Stimulated activated CD4-positive, alpha-beta T cell treated with anti-CD3 and anti-CD28 coated beads, Interleukin-2, amount 100 ng/mL, for 4 hours (primary cell): ENCODE data around the gene FSHR.

Experiments used
- DNase-seq: peaks from one replicate; pipeline ENCODE4 v3.0.0-alpha.2; 2020; ENCODE audit warnings: low read depth

FSHR gene

GRCh38 chr2:49154140-49154539, at the start of gene FSHR:
FSHR (minus strand) TSS chr2:49154515; CDS start chr2:49154417, 98 bp downstream.
- no peak for DNase-seq

GRCh38 chr2:49199266-49199665, 45.0 kb upstream of the FSHR start:
- no peak for DNase-seq

- no peak for DNase-seq
Observed at GRCh38 chr2:49194701-49195100, 40.4 kb upstream of the FSHR start.

- no peak for DNase-seq
Observed at GRCh38 chr2:49192036-49192435, 37.7 kb upstream of the FSHR start.

- DNase-seq = no peak
Observed at GRCh38 chr2:49189512-49190225, 35.4 kb upstream of the FSHR start.

GRCh38 chr2:49186050-49186648, 31.8 kb upstream of the FSHR start:
- no peak for DNase-seq

GRCh38 chr2:49178656-49179055, 24.3 kb upstream of the FSHR start:
- DNase-seq = no peak

- DNase-seq = no peak
Observed at GRCh38 chr2:49177194-49177593, 22.9 kb upstream of the FSHR start.

GRCh38 chr2:49175831-49176230, 21.5 kb upstream of the FSHR start:
- DNase-seq = no peak

GRCh38 chr2:49174750-49175149, 20.4 kb upstream of the FSHR start:
- DNase-seq = no peak

- no peak for DNase-seq
Observed at GRCh38 chr2:49167131-49167530, 12.8 kb upstream of the FSHR start.

- DNase-seq = no peak
Observed at GRCh38 chr2:49165662-49166061, 11.3 kb upstream of the FSHR start.

GRCh38 chr2:49164729-49165128, 10.4 kb upstream of the FSHR start:
- no peak for DNase-seq

GRCh38 chr2:49162151-49162550, 7.8 kb upstream of the FSHR start:
- no peak for DNase-seq

GRCh38 chr2:49154891-49155290, 576 bp upstream of the FSHR start:
- DNase-seq = no peak

- DNase-seq = no peak
Observed at GRCh38 chr2:49153252-49153651, 1.1 kb downstream of the FSHR start.

- DNase-seq = no peak
Observed at GRCh38 chr2:49152824-49153223, 1.5 kb downstream of the FSHR start.

GRCh38 chr2:49146401-49146800, 7.9 kb downstream of the FSHR start:
- DNase-seq = no peak

- no peak for DNase-seq
Observed at GRCh38 chr2:49131801-49132200, 22.5 kb downstream of the FSHR start.

- DNase-seq = no peak
Observed at GRCh38 chr2:49129034-49129433, 25.3 kb downstream of the FSHR start.

GRCh38 chr2:49123600-49123999, 30.7 kb downstream of the FSHR start:
- DNase-seq = no peak

- no peak for DNase-seq
Observed at GRCh38 chr2:49122107-49122506, 32.2 kb downstream of the FSHR start.

- no peak for DNase-seq
Observed at GRCh38 chr2:49113046-49113445, 41.3 kb downstream of the FSHR start.

GRCh38 chr2:49111456-49111855, 42.9 kb downstream of the FSHR start:
- DNase-seq = no peak
